IMR-90 (cell line): Measurements from ENCODE around the gene FOXP1. TPM values are rescaled to one million over a fixed set of nuclear protein-coding genes. Genes with fewer than 3 reads are reported as not detected.
A peak's percentile ranks its signal among the peaks of the same experiment; 100 is the strongest.

Experiments
- ATAC-seq: fragments of 200-7000 bp; cut with Tn5 transposase; 2 replicates; pipeline ENCODE4 v1.9.1; 2020; ENCODE audit warnings: low read depth, mild to moderate bottlenecking, moderate library complexity
- BruUV-seq: library from RNA; stranded (reverse); fragments of 400-500 nt; replicated peaks from 2 replicates; lab custom pipeline; 2021; lab: Mats Ljungman, UMichigan
- CTCF ChIA-PET: fragments of 300-600 bp; formaldehyde crosslinking; extraction: SDS; loops from one replicate; lab custom pipeline; 2021; ENCODE audit warnings: antibody characterized with exemption; lab: Yijun Ruan, JAX
- POLR2A ChIA-PET: fragments of 300-600 bp; sonication (Branson Sonifier 250); formaldehyde crosslinking; loops from one replicate; lab custom pipeline; 2022; ENCODE audit warnings: antibody characterized with exemption; ENCODE audit not compliant: unreplicated experiment; lab: Charles Lee
- DNase-seq: peaks from one replicate; pipeline ENCODE4 v3.0.0; 2013
- H2AFZ ChIP-seq: replicated peaks from 2 replicates; pipeline ENCODE3; 2013; ENCODE audit warnings: low read length, mild to moderate bottlenecking; ENCODE audit not compliant: poor library complexity
- H2AK5ac ChIP-seq: 2 replicates; pipeline ENCODE4 v1.6.1; 2013; ENCODE audit warnings: low read depth, low read length, inconsistent platforms
- H2AK9ac ChIP-seq: replicated peaks from 2 replicates; pipeline ENCODE3; 2013; ENCODE audit warnings: mild to moderate bottlenecking, low read depth, low read length, moderate library complexity; ENCODE audit not compliant: poor library complexity
- H2BK120ac ChIP-seq: 2 replicates; pipeline ENCODE4 v1.6.1; 2013; ENCODE audit warnings: low read depth, low read length, inconsistent platforms
- H2BK15ac ChIP-seq: 3 replicates; pipeline ENCODE4 v1.6.1; 2013; ENCODE audit warnings: low read depth, low read length, inconsistent platforms
- H2BK20ac ChIP-seq: 2 replicates; pipeline ENCODE4 v1.6.1; 2013; ENCODE audit warnings: low read depth, mild to moderate bottlenecking, inconsistent platforms, low read length, moderate library complexity
- H2BK5ac ChIP-seq: 2 replicates; pipeline ENCODE4 v1.6.1; 2013; ENCODE audit warnings: mild to moderate bottlenecking, low read depth, low read length, inconsistent platforms; ENCODE audit not compliant: poor library complexity, severe bottlenecking
- H3K14ac ChIP-seq: replicated peaks from 2 replicates; pipeline ENCODE4 v1.6.1; 2013; ENCODE audit warnings: low read depth, low read length, inconsistent platforms
- H3K18ac ChIP-seq: 2 replicates; pipeline ENCODE4 v1.6.1; 2013; ENCODE audit warnings: low read depth, low read length, control low read depth
- H3K23ac ChIP-seq: 2 replicates; pipeline ENCODE4 v1.6.1; 2013; ENCODE audit warnings: low read depth, low read length, inconsistent platforms
- H3K27ac ChIP-seq: 2 replicates; pipeline ENCODE4 v1.5.1; 2013; ENCODE audit warnings: mild to moderate bottlenecking, control low read depth, low read length; ENCODE audit not compliant: insufficient read depth
- H3K27me3 ChIP-seq: 2 replicates; pipeline ENCODE4 v1.6.1; 2013; ENCODE audit warnings: low read length; ENCODE audit not compliant: control insufficient read depth, insufficient read depth
- H3K36me3 ChIP-seq: 2 replicates; pipeline ENCODE4 v1.6.1; 2013; ENCODE audit warnings: low read length, mixed read lengths; ENCODE audit not compliant: control insufficient read depth, insufficient read depth
- H3K4ac ChIP-seq: 2 replicates; pipeline ENCODE4 v1.6.1; 2013; ENCODE audit warnings: low read depth, low read length, inconsistent platforms
- H3K4me1 ChIP-seq: 2 replicates; pipeline ENCODE4 v1.6.1; 2013; ENCODE audit warnings: low read length, mixed read lengths; ENCODE audit not compliant: control insufficient read depth, insufficient read depth
- H3K4me2 ChIP-seq: 2 replicates; pipeline ENCODE4 v1.6.1; 2013; ENCODE audit warnings: low read depth, mild to moderate bottlenecking, control low read depth, low read length, moderate library complexity
- H3K4me3 ChIP-seq: 2 replicates; pipeline ENCODE4 v1.5.1; 2013; ENCODE audit warnings: low read depth, mild to moderate bottlenecking, control low read depth, low read length, moderate library complexity; ENCODE audit not compliant: insufficient read depth
- H3K56ac ChIP-seq: 2 replicates; pipeline ENCODE4 v1.6.1; 2013; ENCODE audit warnings: low read length, inconsistent platforms; ENCODE audit not compliant: insufficient read depth; ENCODE audit errors: extremely low read depth
- H3K79me1 ChIP-seq, 2 experiments: 2 replicates each; pipeline ENCODE4 v1.6.1; 2013; ENCODE audit warnings: low read length in 2 of 2, inconsistent platforms in 1 of 2, low read depth in 1 of 2
- H3K9ac ChIP-seq: 2 replicates; pipeline ENCODE4 v1.6.1; 2013; ENCODE audit warnings: low read depth, low read length, control low read depth
- H3K9me1 ChIP-seq: 2 replicates; pipeline ENCODE4 v1.6.1; 2013; ENCODE audit warnings: low read length, inconsistent platforms; ENCODE audit not compliant: insufficient read depth
- H3K9me3 ChIP-seq: 2 replicates; pipeline ENCODE4 v1.6.1; 2013; ENCODE audit warnings: low read length; ENCODE audit not compliant: control insufficient read depth, insufficient read depth
- H4K20me1 ChIP-seq: 2 replicates; pipeline ENCODE4 v1.6.1; 2013; ENCODE audit warnings: low read length, inconsistent platforms; ENCODE audit not compliant: insufficient read depth
- H4K5ac ChIP-seq: 2 replicates; pipeline ENCODE4 v1.6.1; 2013; ENCODE audit warnings: mild to moderate bottlenecking, low read depth, low read length, control low read depth
- H4K8ac ChIP-seq, 2 experiments: 2 replicates each; pipeline ENCODE4 v1.6.1; 2013; ENCODE audit warnings: low read depth in 2 of 2, low read length in 2 of 2, control low read depth in 1 of 2, inconsistent platforms in 1 of 2
- H4K91ac ChIP-seq: 2 replicates; pipeline ENCODE4 v1.6.1; 2013; ENCODE audit warnings: low read depth, low read length, inconsistent platforms; ENCODE audit not compliant: insufficient read depth
- CEBPB ChIP-seq: IDR thresholded peaks from 2 replicates; pipeline ENCODE4 v1.6.1; 2012; ENCODE audit warnings: low read depth, low read length, improper control_type of control experiment
- FOS ChIP-seq: fragments of 150-350 bp; IDR thresholded peaks from 2 replicates; pipeline ENCODE4 v1.6.1; 2016; ENCODE audit warnings: low read depth, low read length
- MAFK ChIP-seq: IDR thresholded peaks from 2 replicates; pipeline ENCODE4 v1.6.1; 2012; ENCODE audit warnings: low read depth, low read length, improper control_type of control experiment
- MAZ ChIP-seq: IDR thresholded peaks from 2 replicates; pipeline ENCODE4 v1.6.1; 2012; ENCODE audit warnings: low read depth, mild to moderate bottlenecking, low read length, improper control_type of control experiment, moderate library complexity, borderline replicate concordance
- NFE2L2 ChIP-seq: fragments of 150-350 bp; IDR thresholded peaks from 2 replicates; pipeline ENCODE4 v1.6.1; 2016; ENCODE audit warnings: low read depth, mild to moderate bottlenecking, low read length
- WGBS, 2 experiments: methylation state at CpG; one replicate each; pipeline versions ENCODE4 v1.1.5 to v1.1.7; 2013; ENCODE audit warnings: missing lambda C conversion rate in 2 of 2; ENCODE audit not compliant: insufficient read length in 1 of 2; ENCODE audit errors: extremely low coverage in 2 of 2; 5-methylcytosine and 5-hydroxymethylcytosine counted together
- dilution Hi-C: fragments of 300-500 bp; cut with HindIII; formaldehyde crosslinking; loops from one replicate; pipeline ENCODE4 v1.14.3; 2018; ENCODE audit warnings: low sequenced_read_pairs; ENCODE audit not compliant: unreplicated experiment
- in situ Hi-C: fragments of 300-500 bp; cut with MboI; formaldehyde crosslinking; loops from 3 replicates; pipeline ENCODE4 v1.14.3; 2019; ENCODE audit warnings: low sequenced_read_pairs, inconsistent platforms, mixed read lengths
- intact Hi-C: fragments of 100-400 bp; cut with micrococcal nuclease; formaldehyde crosslinking; loops from 2 replicates; pipeline ENCODE4 v1.10.0; 2022
- polyA plus RNA-seq, 3 experiments: library from polyadenylated mRNA; depleted of rRNA; stranded (reverse); fragments of >200 nt; gene quantifications; 2 replicates each; pipeline ENCODE4 v1.2.3, GENCODE V29; 2012; ENCODE audit warnings: low replicate concordance in 1 of 3
- total RNA-seq: library from RNA; depleted of rRNA; stranded (reverse); fragments of >200 nt; gene quantifications from 2 replicates; pipeline ENCODE4 v1.2.3, GENCODE V29; 2012
- TF ChIP-seq, protein P1 (sequence below): conservative IDR thresholded peaks from 2 replicates; pipeline ENCODE4 v1.5.1; 2012; ENCODE audit warnings: mild to moderate bottlenecking, low read depth, low read length, improper control_type of control experiment

Gene FOXP1
- total and polyA plus RNA-seq, 2 of the 4 experiments (the other 2 are of a cell fraction) = 37.0 to 132 TPM

GRCh38 chr3:70959506-70960291 is 623.8 kb downstream of the FOXP1 start:
- intact Hi-C loops = loop anchor here (5.0 to 10.0 kb wide), 2 partner anchors 232 to 405 kb away; no protein-coding TSS in a partner anchor
- no peak overlapping the region for H2AK5ac ChIP-seq
- no CpG with 5 or more reads among the region's 14 CpGs for WGBS, 2 experiments
- H3K4ac ChIP-seq = no peak overlapping the region
- no peak overlapping the region for H2AFZ ChIP-seq
- H3K23ac ChIP-seq = no peak overlapping the region
- in situ Hi-C loops = no loop called here
- POLR2A ChIA-PET = no interaction called here
- peaks cover 22 to 35% of the 10 kb centered on the region in 2 experiments; a peak in 3 of 4 replicates for H3K79me1 ChIP-seq
- CTCF ChIA-PET = no interaction called here
- dilution Hi-C loops = no loop called here
- no peak overlapping the region for H4K5ac ChIP-seq
- no peak overlapping the region for H3K56ac ChIP-seq
- TF ChIP-seq, protein P1, sequence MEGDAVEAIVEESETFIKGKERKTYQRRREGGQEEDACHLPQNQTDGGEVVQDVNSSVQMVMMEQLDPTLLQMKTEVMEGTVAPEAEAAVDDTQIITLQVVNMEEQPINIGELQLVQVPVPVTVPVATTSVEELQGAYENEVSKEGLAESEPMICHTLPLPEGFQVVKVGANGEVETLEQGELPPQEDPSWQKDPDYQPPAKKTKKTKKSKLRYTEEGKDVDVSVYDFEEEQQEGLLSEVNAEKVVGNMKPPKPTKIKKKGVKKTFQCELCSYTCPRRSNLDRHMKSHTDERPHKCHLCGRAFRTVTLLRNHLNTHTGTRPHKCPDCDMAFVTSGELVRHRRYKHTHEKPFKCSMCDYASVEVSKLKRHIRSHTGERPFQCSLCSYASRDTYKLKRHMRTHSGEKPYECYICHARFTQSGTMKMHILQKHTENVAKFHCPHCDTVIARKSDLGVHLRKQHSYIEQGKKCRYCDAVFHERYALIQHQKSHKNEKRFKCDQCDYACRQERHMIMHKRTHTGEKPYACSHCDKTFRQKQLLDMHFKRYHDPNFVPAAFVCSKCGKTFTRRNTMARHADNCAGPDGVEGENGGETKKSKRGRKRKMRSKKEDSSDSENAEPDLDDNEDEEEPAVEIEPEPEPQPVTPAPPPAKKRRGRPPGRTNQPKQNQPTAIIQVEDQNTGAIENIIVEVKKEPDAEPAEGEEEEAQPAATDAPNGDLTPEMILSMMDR = no peak
- TF ChIP-seq NFE2L2 = no peak
- TF ChIP-seq CEBPB = no peak
- no peak for TF ChIP-seq MAZ
- TF ChIP-seq FOS = no peak
- no peak for TF ChIP-seq MAFK
- H4K8ac ChIP-seq = no peak overlapping the region
- no peak overlapping the region for H3K18ac ChIP-seq
- peak overlapping the region; percentile 33 for H2AK9ac ChIP-seq
- H3K36me3 ChIP-seq = peaks cover 33% of the 10 kb centered on the region
- DNase-seq (no peak), ATAC-seq (no peak)
- H3K9me3 ChIP-seq = no peaks in the 10 kb centered on the region
- H3K27ac ChIP-seq = no peak overlapping the region
- no peak overlapping the region for H2BK120ac ChIP-seq
- no peak overlapping the region for H2BK15ac ChIP-seq
- H3K27me3 ChIP-seq = no peaks in the 10 kb centered on the region
- no peak overlapping the region for H3K14ac ChIP-seq
- no peak overlapping the region for H3K4me3 ChIP-seq
- H4K20me1 ChIP-seq = no peaks in the 10 kb centered on the region; the same call in 1 of the 2 replicates
- no TSS peak for BruUV-seq
- no peaks in the 10 kb centered on the region for H3K9me1 ChIP-seq
- no peak overlapping the region for H4K91ac ChIP-seq
- no peak overlapping the region for H2BK5ac ChIP-seq
- no peak overlapping the region for H2BK20ac ChIP-seq
- no peak overlapping the region for H3K9ac ChIP-seq
- H3K4me1 ChIP-seq = no peaks in the 10 kb centered on the region; the same call in 1 of the 2 replicates
- H3K4me2 ChIP-seq = no peak overlapping the region
